Mononuclear cell (primary cell): Measurements from ENCODE around the gene SLX4. TPM values are rescaled to one million over a fixed set of nuclear protein-coding genes. Genes with fewer than 3 reads are reported as not detected.
A peak's percentile ranks its signal among the peaks of the same experiment; 100 is the strongest.
"Not testable (repeated sequence)": the region's sequence is repeated elsewhere in the genome, so short reads cannot be mapped to it uniquely, and the experiment has no call there.

Experiments
- H3K27me3 ChIP-seq: 2 replicates; pipeline ENCODE4 v1.6.0; 2011; ENCODE audit warnings: low read length, control low read depth; ENCODE audit not compliant: insufficient read depth
- H3K4me1 ChIP-seq: 2 replicates; pipeline ENCODE4 v1.5.1; 2011; ENCODE audit warnings: mild to moderate bottlenecking, low read length, control low read depth; ENCODE audit not compliant: insufficient read depth
- H3K4me3 ChIP-seq: 2 replicates; pipeline ENCODE4 v1.5.1; 2011; ENCODE audit warnings: mild to moderate bottlenecking, low read length, moderate library complexity
- H3K9me3 ChIP-seq: 2 replicates; pipeline ENCODE4 v1.5.1; 2011; ENCODE audit warnings: low read depth, mild to moderate bottlenecking, control low read depth, low read length
- total RNA-seq: library from RNA; depleted of rRNA; stranded (reverse); fragments of >200 nt; gene quantifications from one replicate; pipeline ENCODE4 v1.2.3, GENCODE V29; 2012

Gene SLX4
- total RNA-seq, 1 donor, result 2.5 TPM

DNA sequence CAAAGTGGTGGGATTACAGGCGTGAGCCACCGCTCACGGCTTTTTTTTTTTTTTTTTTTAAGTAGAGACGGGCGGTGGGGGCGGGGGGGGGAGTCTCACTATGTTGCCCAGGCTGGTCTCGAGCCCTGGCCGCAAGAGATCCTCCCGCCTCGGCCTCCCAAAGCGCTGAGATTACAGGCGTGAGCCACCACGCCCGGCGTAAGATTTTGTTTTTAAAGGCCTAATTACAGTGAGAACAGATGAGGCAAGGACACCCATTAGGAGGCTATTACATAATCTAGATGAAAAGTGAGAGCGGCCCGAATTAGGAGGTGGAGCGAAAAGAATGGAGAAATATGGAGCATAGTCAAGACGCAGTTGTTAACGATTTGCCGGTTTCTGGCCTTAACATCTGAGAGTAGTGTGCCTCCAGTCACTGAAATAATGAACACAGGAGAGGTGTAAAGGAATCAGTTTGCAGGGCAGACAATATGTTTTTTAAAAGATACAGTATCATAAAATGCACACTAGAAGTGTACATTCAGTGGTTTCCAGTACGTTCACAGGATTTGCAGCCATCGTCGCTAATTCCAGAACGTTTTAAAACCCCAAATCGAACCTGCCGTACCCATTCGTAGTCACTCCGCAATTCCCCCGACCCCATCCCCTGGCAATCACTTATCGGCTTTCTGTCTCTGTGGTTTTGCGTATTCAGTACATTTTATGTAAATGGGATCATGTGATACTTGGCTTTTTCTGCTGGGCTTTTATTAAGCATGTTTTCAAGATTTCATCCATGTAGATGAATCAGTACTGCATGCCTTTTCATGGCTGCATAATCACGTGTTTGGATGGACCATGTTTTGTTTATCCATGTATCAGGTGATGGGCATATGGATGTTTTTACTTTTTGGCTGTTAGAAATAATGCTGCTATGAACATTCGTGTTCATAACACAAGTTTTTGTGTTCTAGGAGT is 1.4 kb upstream of the SLX4 start:
- Histone ChIP-seq H3K4me1 (peaks cover 41% of the 10 kb centered on the region), H3K27me3 (no peaks in the 10 kb centered on the region), H3K9me3 (no peaks in the 10 kb centered on the region), H3K4me3 (peak overlapping the region; percentile 70)

GRCh38 chr16:3610698-3611145 is 684 bp downstream of the SLX4 start:
- Histone ChIP-seq H3K27me3 (no peaks in the 10 kb centered on the region), H3K4me3 (peak overlapping the region; percentile 70), H3K9me3 (no peaks in the 10 kb centered on the region), H3K4me1 (peaks cover 37% of the 10 kb centered on the region)

DNA sequence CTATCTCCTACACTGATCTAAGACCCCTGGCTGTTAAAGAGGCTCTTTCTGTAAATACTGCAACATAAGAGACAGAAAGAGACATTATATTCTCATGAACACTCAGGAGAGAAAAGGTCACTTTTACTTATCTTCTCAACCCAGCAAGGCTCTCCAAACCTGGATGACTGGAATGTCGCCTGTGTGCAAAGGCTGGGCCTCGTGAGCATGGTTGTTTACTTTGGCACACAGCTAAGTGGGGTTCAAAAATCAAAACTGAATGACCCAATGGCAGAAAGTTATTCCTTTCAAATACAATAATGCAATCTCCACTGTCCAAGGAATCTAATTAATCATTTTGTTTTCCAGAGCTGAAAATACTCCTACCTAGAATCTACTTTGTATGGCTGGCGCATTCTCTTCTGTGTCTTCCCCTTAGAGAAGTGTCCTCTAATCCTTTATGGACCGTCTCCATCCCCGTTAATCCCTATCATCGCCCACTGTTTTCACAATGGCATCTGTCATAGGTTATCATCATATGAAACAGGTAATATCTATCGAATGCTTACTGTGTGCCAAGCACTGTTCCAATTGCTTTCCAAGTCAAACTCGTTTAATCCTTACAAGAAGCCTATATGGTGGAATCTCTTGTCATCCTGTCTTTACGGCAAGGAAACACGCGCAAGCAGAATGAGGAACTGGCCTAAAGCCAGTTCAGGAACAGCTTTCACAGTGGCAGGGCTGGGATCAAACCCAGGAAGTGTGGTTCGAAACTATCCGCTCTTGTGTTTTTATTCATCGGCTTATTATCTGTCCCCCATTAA is 1.3 kb downstream of the SLX4 start:
- Histone ChIP-seq H3K4me1 (peaks cover 37% of the 10 kb centered on the region), H3K9me3 (no peaks in the 10 kb centered on the region), H3K27me3 (no peaks in the 10 kb centered on the region), H3K4me3 (peak overlapping the region; percentile 70)

DNA sequence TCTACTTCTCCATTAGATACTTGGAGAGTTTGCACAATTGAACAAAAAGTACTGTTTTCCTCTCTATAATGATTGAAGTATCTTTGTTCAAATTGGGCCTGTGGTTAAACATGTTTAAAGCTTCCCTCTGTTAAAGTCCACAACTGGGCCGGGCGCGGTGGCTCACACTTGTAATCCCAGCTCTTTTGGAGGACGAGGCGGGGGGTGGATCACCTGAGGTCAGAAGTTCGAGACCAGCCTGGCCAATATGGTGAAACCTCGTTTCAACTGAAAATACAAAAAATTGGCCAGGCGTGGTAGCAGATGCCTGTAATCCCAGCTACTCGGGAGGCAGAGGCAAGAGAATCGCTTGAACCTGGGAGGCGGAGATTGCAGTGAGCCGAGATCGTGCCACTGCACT is 2.4 kb downstream of the SLX4 start:
- not testable (repeated sequence) for H3K27me3 ChIP-seq, H3K9me3 ChIP-seq, H3K4me3 ChIP-seq
- H3K4me1 ChIP-seq, result peaks cover 30% of the 10 kb centered on the region

- Histone ChIP-seq H3K4me1 (peaks cover 23% of the 10 kb centered on the region), H3K27me3 (no peaks in the 10 kb centered on the region), H3K9me3 (no peaks in the 10 kb centered on the region), H3K4me3 (no peak overlapping the region)
Observed at GRCh38 chr16:3608069-3608468, 3.3 kb downstream of the SLX4 start.

GRCh38 chr16:3607634-3608033 is 3.8 kb downstream of the SLX4 start:
- H3K4me3 ChIP-seq, result no peak overlapping the region

GRCh38 chr16:3607161-3607560 is 4.2 kb downstream of the SLX4 start:
- H3K9me3 ChIP-seq, result no peaks in the 10 kb centered on the region
- peaks cover 14% of the 10 kb centered on the region for H3K4me1 ChIP-seq
- H3K4me3 ChIP-seq, result no peak overlapping the region
- no peaks in the 10 kb centered on the region for H3K27me3 ChIP-seq

More at GRCh38 chr16:3607634-3608033, 3.8 kb downstream of the SLX4 start:
- no peaks in the 10 kb centered on the region for H3K27me3 ChIP-seq
- peaks cover 19% of the 10 kb centered on the region for H3K4me1 ChIP-seq
- H3K9me3 ChIP-seq, result no peaks in the 10 kb centered on the region

DNA sequence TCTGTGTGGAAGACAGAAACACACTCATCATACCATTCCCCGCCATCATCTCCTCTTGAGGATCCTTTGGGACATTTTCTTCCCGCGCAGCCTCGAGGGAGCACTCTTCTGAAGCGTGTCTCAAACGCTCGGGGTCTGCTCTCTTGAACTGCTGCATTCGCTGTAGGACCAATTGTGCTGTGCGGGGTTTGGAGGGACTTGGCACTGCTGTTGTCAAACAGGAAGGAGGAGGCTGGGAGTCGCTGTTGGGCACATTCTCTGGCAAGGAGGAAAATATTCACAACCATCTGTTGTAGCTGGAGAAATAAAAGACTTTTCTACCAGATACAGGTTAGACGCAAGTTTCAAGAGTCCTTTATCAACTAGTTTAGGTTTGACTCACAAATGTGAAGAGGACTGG is 5.0 kb downstream of the SLX4 start:
- Histone ChIP-seq H3K27me3 (no peaks in the 10 kb centered on the region), H3K4me1 (peaks cover 11% of the 10 kb centered on the region), H3K9me3 (no peaks in the 10 kb centered on the region), H3K4me3 (no peak overlapping the region)

DNA sequence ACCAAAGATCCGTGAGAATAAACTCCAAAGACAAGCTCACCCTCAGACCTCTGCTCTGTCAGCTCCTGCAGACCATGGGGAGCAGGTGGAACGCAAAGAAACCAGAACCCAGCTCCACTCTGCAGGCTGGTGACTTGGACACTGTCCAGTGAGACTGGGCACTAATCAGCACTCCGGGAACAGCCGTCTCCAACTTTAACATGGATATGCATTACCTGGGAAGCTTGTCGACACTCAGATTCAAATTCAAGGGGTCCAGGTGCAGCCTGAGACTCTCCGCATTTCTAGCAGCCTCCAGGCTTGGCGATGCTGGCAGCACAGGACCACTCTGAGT is 9.1 kb downstream of the SLX4 start:
- Histone ChIP-seq H3K27me3 (no peaks in the 10 kb centered on the region), H3K9me3 (no peaks in the 10 kb centered on the region), H3K4me1 (no peaks in the 10 kb centered on the region), H3K4me3 (no peak overlapping the region)

GRCh38 chr16:3601614-3602319 is 9.6 kb downstream of the SLX4 start:
- H3K4me3 ChIP-seq, result no peak overlapping the region
- no peaks in the 10 kb centered on the region for H3K4me1 ChIP-seq
- H3K9me3 ChIP-seq, result no peaks in the 10 kb centered on the region
- no peaks in the 10 kb centered on the region for H3K27me3 ChIP-seq

GRCh38 chr16:3599922-3600321 is 11.5 kb downstream of the SLX4 start:
- H3K4me3 ChIP-seq, result no peak overlapping the region
- H3K4me1 ChIP-seq, result no peaks in the 10 kb centered on the region
- no peaks in the 10 kb centered on the region for H3K9me3 ChIP-seq
- no peaks in the 10 kb centered on the region for H3K27me3 ChIP-seq

- H3K27me3 ChIP-seq, result no peaks in the 10 kb centered on the region
- no peaks in the 10 kb centered on the region for H3K9me3 ChIP-seq
- no peaks in the 10 kb centered on the region for H3K4me1 ChIP-seq
- H3K4me3 ChIP-seq, result no peak overlapping the region
Observed at GRCh38 chr16:3599121-3599520, 12.3 kb downstream of the SLX4 start.

- no peaks in the 10 kb centered on the region for H3K27me3 ChIP-seq
- H3K4me1 ChIP-seq, result no peaks in the 10 kb centered on the region
Observed at GRCh38 chr16:3598236-3598635, 13.2 kb downstream of the SLX4 start.

GRCh38 chr16:3597676-3598075 is 13.7 kb downstream of the SLX4 start:
- H3K4me3 ChIP-seq, result no peak overlapping the region
- no peaks in the 10 kb centered on the region for H3K27me3 ChIP-seq
- H3K4me1 ChIP-seq, result no peaks in the 10 kb centered on the region
- no peaks in the 10 kb centered on the region for H3K9me3 ChIP-seq

More at GRCh38 chr16:3598236-3598635, 13.2 kb downstream of the SLX4 start:
- no peak overlapping the region for H3K4me3 ChIP-seq
- H3K9me3 ChIP-seq, result no peaks in the 10 kb centered on the region

- Histone ChIP-seq H3K27me3 (no peaks in the 10 kb centered on the region), H3K4me1 (no peaks in the 10 kb centered on the region), H3K4me3 (no peak overlapping the region), H3K9me3 (no peaks in the 10 kb centered on the region)
Observed at GRCh38 chr16:3597226-3597625, 14.2 kb downstream of the SLX4 start.
